ENCODE results near the gene NCKAP5. TPM values are rescaled to one million over a fixed set of nuclear protein-coding genes. Genes with fewer than 3 reads are reported as not detected.

NCKAP5 gene
- total RNA-seq, 4 donors from 2014 or later, result 0.55 to 6.6 (median 3.3) TPM; not detected in 1

- Histone ChIP-seq H3K9me3 (no peaks in the 10 kb centered on the region), H3K27ac (no peak overlapping the region), H3K27me3 (no peaks in the 10 kb centered on the region), H3K4me3 (no peak overlapping the region), H3K4me1 (no peaks in the 10 kb centered on the region), H3K36me3 (no peaks in the 10 kb centered on the region)
- DNase-seq, result no peak
- intact Hi-C loops (cut with DNase I; ENCODE audit: low total_unique reads), result no loop called here
- TF ChIP-seq POLR2A (IDR thresholded peaks at IDR 0.05), result no peak
- TF ChIP-seq, protein P1, sequence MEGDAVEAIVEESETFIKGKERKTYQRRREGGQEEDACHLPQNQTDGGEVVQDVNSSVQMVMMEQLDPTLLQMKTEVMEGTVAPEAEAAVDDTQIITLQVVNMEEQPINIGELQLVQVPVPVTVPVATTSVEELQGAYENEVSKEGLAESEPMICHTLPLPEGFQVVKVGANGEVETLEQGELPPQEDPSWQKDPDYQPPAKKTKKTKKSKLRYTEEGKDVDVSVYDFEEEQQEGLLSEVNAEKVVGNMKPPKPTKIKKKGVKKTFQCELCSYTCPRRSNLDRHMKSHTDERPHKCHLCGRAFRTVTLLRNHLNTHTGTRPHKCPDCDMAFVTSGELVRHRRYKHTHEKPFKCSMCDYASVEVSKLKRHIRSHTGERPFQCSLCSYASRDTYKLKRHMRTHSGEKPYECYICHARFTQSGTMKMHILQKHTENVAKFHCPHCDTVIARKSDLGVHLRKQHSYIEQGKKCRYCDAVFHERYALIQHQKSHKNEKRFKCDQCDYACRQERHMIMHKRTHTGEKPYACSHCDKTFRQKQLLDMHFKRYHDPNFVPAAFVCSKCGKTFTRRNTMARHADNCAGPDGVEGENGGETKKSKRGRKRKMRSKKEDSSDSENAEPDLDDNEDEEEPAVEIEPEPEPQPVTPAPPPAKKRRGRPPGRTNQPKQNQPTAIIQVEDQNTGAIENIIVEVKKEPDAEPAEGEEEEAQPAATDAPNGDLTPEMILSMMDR (IDR thresholded peaks at IDR 0.05), result no peak
These were observed 778.0 kb downstream of the NCKAP5 start for GRCh38 chr2:132790207-132790785.

DNA sequence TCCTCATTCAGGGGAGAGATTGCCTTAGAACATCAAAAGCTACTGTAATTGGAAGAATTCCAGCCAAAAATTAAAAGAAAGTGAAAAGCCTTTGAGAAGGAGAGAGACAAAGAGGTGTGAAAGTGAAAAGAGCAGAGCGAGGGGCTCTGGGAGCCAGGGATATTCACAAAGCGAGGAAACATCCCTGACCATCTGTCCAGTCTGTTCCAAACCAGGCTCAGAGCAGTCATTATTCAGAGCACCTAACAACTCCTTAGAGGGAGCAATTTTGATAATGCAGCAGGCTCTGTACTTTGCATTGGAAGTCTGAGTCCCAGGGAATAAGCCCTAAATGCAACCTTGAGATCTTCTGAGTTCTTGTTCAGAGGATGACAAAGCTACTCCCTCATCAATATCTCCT lies 779.2 kb downstream of the NCKAP5 start:
- Histone ChIP-seq H3K27ac (no peak overlapping the region), H3K9me3 (no peaks in the 10 kb centered on the region), H3K36me3 (no peaks in the 10 kb centered on the region), H3K4me1 (no peaks in the 10 kb centered on the region), H3K4me3 (no peak overlapping the region), H3K27me3 (no peaks in the 10 kb centered on the region)
- intact Hi-C loops (cut with DNase I; ENCODE audit: low total_unique reads), result no loop called here
- TF ChIP-seq, protein P1 (IDR thresholded peaks at IDR 0.05), result no peak
- TF ChIP-seq POLR2A (IDR thresholded peaks at IDR 0.05), result no peak
- DNase-seq, result no peak

- no peak for DNase-seq
- Histone ChIP-seq H3K27me3 (no peaks in the 10 kb centered on the region), H3K27ac (no peak overlapping the region), H3K4me1 (no peaks in the 10 kb centered on the region), H3K9me3 (no peaks in the 10 kb centered on the region), H3K4me3 (no peak overlapping the region), H3K36me3 (no peaks in the 10 kb centered on the region)
- intact Hi-C loops (cut with DNase I; ENCODE audit: low total_unique reads), result no loop called here
- TF ChIP-seq POLR2A (IDR thresholded peaks at IDR 0.05), result no peak
- TF ChIP-seq, protein P1 (IDR thresholded peaks at IDR 0.05), result no peak
These were observed 779.9 kb downstream of the NCKAP5 start for GRCh38 chr2:132788310-132788838.

DNA sequence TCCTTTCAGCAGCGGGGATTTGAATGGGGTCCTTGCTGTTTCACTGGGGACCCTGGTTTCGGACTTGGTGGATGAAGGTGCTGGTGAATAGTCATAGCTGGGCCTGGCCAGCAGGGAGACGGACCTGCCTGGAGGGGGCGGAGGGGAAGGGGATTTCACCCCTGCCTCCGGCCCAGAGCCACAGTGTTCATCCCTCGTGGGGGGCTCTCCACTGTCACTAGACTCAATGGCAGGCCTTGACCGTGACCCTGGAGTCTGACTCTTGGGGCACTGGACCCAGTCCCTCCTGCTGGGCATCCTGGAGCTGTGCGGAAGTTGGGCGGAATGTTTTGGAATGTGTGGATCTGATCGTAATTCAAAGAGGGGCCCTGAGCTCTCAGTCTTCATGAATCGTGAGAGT lies 784.4 kb downstream of the NCKAP5 start:
- no peak overlapping the region for H3K27ac ChIP-seq
- intact Hi-C loops (cut with DNase I; ENCODE audit: low total_unique reads), result no loop called here
- DNase-seq, result no peak
- H3K9me3 ChIP-seq, result no peaks in the 10 kb centered on the region
- TF ChIP-seq POLR2A (IDR thresholded peaks at IDR 0.05), result no peak
- TF ChIP-seq, protein P1 (IDR thresholded peaks at IDR 0.05), result no peak
- no peaks in the 10 kb centered on the region for H3K36me3 ChIP-seq
- no peaks in the 10 kb centered on the region for H3K4me1 ChIP-seq
- H3K27me3 ChIP-seq, result no peaks in the 10 kb centered on the region
- H3K4me3 ChIP-seq, result no peak overlapping the region

GRCh38 chr2:132782176-132782783 lies 786.0 kb downstream of the NCKAP5 start:
- Histone ChIP-seq H3K4me1 (no peaks in the 10 kb centered on the region), H3K27me3 (no peaks in the 10 kb centered on the region), H3K27ac (no peak overlapping the region), H3K4me3 (no peak overlapping the region), H3K9me3 (no peaks in the 10 kb centered on the region), H3K36me3 (no peaks in the 10 kb centered on the region)
- no peak for DNase-seq
- intact Hi-C loops (cut with DNase I; ENCODE audit: low total_unique reads), result no loop called here
- TF ChIP-seq, protein P1 (IDR thresholded peaks at IDR 0.05), result no peak
- TF ChIP-seq POLR2A (IDR thresholded peaks at IDR 0.05), result no peak
